CD4-positive, alpha-beta T cell (primary cell): ENCODE results near the gene SDK2. TPM values are rescaled to one million over a fixed set of nuclear protein-coding genes. Genes with fewer than 3 reads are reported as not detected.

Experiments
- ATAC-seq: fragments of 200-7000 bp; cut with Tn5 transposase; one replicate; pipeline ENCODE4 v1.10.0; 2022; ENCODE audit warnings: mild to moderate bottlenecking; ENCODE audit not compliant: poor library complexity
- CTCF ChIA-PET: fragments of 350-600 bp; sonication (Branson Sonifier 250); formaldehyde crosslinking; loops from one replicate; lab custom pipeline; 2021; ENCODE audit warnings: antibody characterized with exemption, inconsistent platforms; lab: Charles Lee
- POLR2A ChIA-PET: fragments of 350-600 bp; sonication (Branson Sonifier 250); formaldehyde crosslinking; loops from one replicate; lab custom pipeline; 2021; ENCODE audit warnings: antibody characterized with exemption, inconsistent platforms; lab: Charles Lee
- DNase-seq, 14 experiments: peaks; one replicate each; pipeline ENCODE4 v3.0.0-alpha.2; 2013 to 2020; ENCODE audit warnings: mixed read lengths in 2 of 14
- H3K27ac ChIP-seq, 2 donors: one replicate each; pipeline versions ENCODE4 v1.5.1 to v1.7.0; 2013; ENCODE audit warnings: low read length in 2 of 2, low read depth in 1 of 2, mild to moderate bottlenecking in 1 of 2
- H3K27me3 ChIP-seq, 2 experiments: 1 replicate in 1 of 2; 2 replicates in 1 of 2; pipeline versions ENCODE4 v1.6.1 to v1.7.0; 2013; ENCODE audit warnings: low read length in 2 of 2, control low read depth in 1 of 2, mild to moderate bottlenecking in 1 of 2, moderate library complexity in 1 of 2; ENCODE audit not compliant: insufficient read depth in 2 of 2, control insufficient read depth in 1 of 2
- H3K36me3 ChIP-seq: one replicate; pipeline ENCODE4 v1.6.1; 2013; ENCODE audit warnings: low read length, control low read depth; ENCODE audit not compliant: insufficient read depth
- H3K4me1 ChIP-seq: one replicate; pipeline ENCODE4 v1.6.1; 2013; ENCODE audit warnings: low read length, control low read depth; ENCODE audit not compliant: insufficient read depth
- H3K4me3 ChIP-seq: one replicate; pipeline ENCODE4 v1.5.1; 2013; ENCODE audit warnings: mild to moderate bottlenecking, low read length, moderate library complexity
- H3K9me3 ChIP-seq, 2 experiments: 1 replicate in 1 of 2; 2 replicates in 1 of 2; pipeline versions ENCODE4 v1.6.1 to v1.7.0; 2013; ENCODE audit warnings: low read length in 2 of 2, mild to moderate bottlenecking in 2 of 2, control low read depth in 1 of 2, moderate library complexity in 1 of 2; ENCODE audit not compliant: control insufficient read depth in 1 of 2, insufficient read depth in 1 of 2
- H3K27ac Mint-ChIP-seq: one replicate; pipeline ENCODE4 v1.8.0; 2020; ENCODE audit warnings: mixed read lengths
- H3K27me3 Mint-ChIP-seq: one replicate; pipeline ENCODE4 v1.8.0; 2021; ENCODE audit warnings: mixed read lengths
- H3K36me3 Mint-ChIP-seq: one replicate; pipeline ENCODE4 v1.8.0; 2021; ENCODE audit warnings: low read depth, mixed read lengths
- H3K4me1 Mint-ChIP-seq: one replicate; pipeline ENCODE4 v1.8.0; 2021; ENCODE audit warnings: low read depth, mixed read lengths
- H3K4me3 Mint-ChIP-seq: one replicate; pipeline ENCODE4 v1.8.0; 2020; ENCODE audit warnings: mild to moderate bottlenecking, mixed read lengths
- H3K9me3 Mint-ChIP-seq: one replicate; pipeline ENCODE4 v1.8.0; 2020; ENCODE audit warnings: mixed read lengths
- intact Hi-C, 2 experiments: fragments of 100-400 bp; cut with DNase I in 1 of 2; cut with micrococcal nuclease in 1 of 2; formaldehyde crosslinking; loops; one replicate each; pipeline versions ENCODE4 v1.15.1 to v1.9.0; 2023 to 2025; cut with DNase I, micrococcal nuclease
- total RNA-seq, 174 experiments: library from RNA in 2 of 174; stranded (reverse) in 2 of 174; gene quantifications; one replicate each; pipeline ENCODE4 v1.2.3 and lab custom pipeline; 2021 to 2026
- TF ChIP-seq, protein P1 (sequence below): fragments of 200-600 bp; IDR thresholded peaks from one replicate; pipeline ENCODE4 v1.8.0; 2022; ENCODE audit warnings: antibody characterized with exemption, mild to moderate bottlenecking

SDK2 gene
- total RNA-seq, 2 experiments from 2014 or later = 8.1 to 8.2 TPM

- H3K27ac Mint-ChIP-seq = no peak overlapping the region
- no peak overlapping the region for H3K4me3 Mint-ChIP-seq
- Histone ChIP-seq H3K4me3 (no peak overlapping the region), H3K4me1 (no peaks in the 10 kb centered on the region), H3K36me3 (no peaks in the 10 kb centered on the region), H3K27me3 (no peaks in the 10 kb centered on the region), H3K9me3 (no peaks in the 10 kb centered on the region), H3K27ac (no peak overlapping the region)
- ATAC-seq = no peak
- H3K9me3 Mint-ChIP-seq = no peaks in the 10 kb centered on the region
- no peaks in the 10 kb centered on the region for H3K27me3 Mint-ChIP-seq
- DNase-seq = no peak
- H3K36me3 Mint-ChIP-seq = no peaks in the 10 kb centered on the region
- ChIA-PET CTCF (no interaction called here), POLR2A (no interaction called here)
- no peaks in the 10 kb centered on the region for H3K4me1 Mint-ChIP-seq
- intact Hi-C loops = no loop called here
- TF ChIP-seq, protein P1, sequence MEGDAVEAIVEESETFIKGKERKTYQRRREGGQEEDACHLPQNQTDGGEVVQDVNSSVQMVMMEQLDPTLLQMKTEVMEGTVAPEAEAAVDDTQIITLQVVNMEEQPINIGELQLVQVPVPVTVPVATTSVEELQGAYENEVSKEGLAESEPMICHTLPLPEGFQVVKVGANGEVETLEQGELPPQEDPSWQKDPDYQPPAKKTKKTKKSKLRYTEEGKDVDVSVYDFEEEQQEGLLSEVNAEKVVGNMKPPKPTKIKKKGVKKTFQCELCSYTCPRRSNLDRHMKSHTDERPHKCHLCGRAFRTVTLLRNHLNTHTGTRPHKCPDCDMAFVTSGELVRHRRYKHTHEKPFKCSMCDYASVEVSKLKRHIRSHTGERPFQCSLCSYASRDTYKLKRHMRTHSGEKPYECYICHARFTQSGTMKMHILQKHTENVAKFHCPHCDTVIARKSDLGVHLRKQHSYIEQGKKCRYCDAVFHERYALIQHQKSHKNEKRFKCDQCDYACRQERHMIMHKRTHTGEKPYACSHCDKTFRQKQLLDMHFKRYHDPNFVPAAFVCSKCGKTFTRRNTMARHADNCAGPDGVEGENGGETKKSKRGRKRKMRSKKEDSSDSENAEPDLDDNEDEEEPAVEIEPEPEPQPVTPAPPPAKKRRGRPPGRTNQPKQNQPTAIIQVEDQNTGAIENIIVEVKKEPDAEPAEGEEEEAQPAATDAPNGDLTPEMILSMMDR = no peak
Observed at GRCh38 chr17:73365906-73366623, 278.2 kb downstream of the SDK2 start.

- Histone ChIP-seq H3K27ac (no peak overlapping the region), H3K4me3 (no peak overlapping the region), H3K27me3 (no peaks in the 10 kb centered on the region), H3K36me3 (no peaks in the 10 kb centered on the region), H3K4me1 (no peaks in the 10 kb centered on the region), H3K9me3 (no peaks in the 10 kb centered on the region)
- ATAC-seq (no peak), DNase-seq (no peak)
- POLR2A ChIA-PET = no interaction called here
- Mint-ChIP-seq H3K27me3 (no peaks in the 10 kb centered on the region), H3K4me3 (no peak overlapping the region), H3K9me3 (no peaks in the 10 kb centered on the region), H3K36me3 (no peaks in the 10 kb centered on the region), H3K27ac (no peak overlapping the region), H3K4me1 (no peaks in the 10 kb centered on the region)
- CTCF ChIA-PET = no interaction called here
- TF ChIP-seq, protein P1 = no peak
- intact Hi-C loops = no loop called here
Observed at GRCh38 chr17:73365301-73365874, 278.9 kb downstream of the SDK2 start.

DNA sequence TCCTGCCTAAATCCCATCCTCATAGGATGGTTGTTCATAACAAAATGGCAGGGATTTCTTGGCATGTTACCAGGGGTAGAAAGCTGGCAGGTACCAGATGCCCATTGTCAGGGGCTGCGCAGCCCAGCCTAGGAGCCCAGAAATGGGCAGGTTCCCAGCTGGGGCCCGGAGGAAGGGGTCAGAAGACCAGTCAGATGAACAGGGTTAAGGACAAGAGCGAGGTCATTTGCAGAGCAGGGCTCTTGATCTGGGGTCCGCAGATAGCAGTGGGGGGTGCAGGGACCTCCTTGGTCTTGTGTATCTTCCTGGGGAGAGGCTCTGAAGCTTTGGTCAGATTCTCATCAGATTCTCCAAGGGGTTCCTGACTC, 280.1 kb downstream of the SDK2 start:
- Histone ChIP-seq H3K36me3 (no peaks in the 10 kb centered on the region), H3K27ac (no peak overlapping the region), H3K4me3 (no peak overlapping the region), H3K27me3 (no peaks in the 10 kb centered on the region), H3K9me3 (no peaks in the 10 kb centered on the region), H3K4me1 (no peaks in the 10 kb centered on the region)
- no peak overlapping the region for H3K4me3 Mint-ChIP-seq
- no peak for DNase-seq
- H3K27me3 Mint-ChIP-seq = no peaks in the 10 kb centered on the region
- no peak for ATAC-seq
- POLR2A ChIA-PET = no interaction called here
- H3K27ac Mint-ChIP-seq = no peak overlapping the region
- H3K36me3 Mint-ChIP-seq = no peaks in the 10 kb centered on the region
- H3K9me3 Mint-ChIP-seq = no peaks in the 10 kb centered on the region
- intact Hi-C loops = no loop called here
- CTCF ChIA-PET = no interaction called here
- H3K4me1 Mint-ChIP-seq = no peaks in the 10 kb centered on the region
- TF ChIP-seq, protein P1 = no peak
